AG09309 (cell line): Measurements from ENCODE around the gene KCNN2.

Source experiments
- DNase-seq: peaks from one replicate; pipeline ENCODE4 v3.0.0-alpha.2; 2010; ENCODE audit warnings: low read depth
- H3K4me3 ChIP-seq: 2 replicates; pipeline ENCODE4 v1.5.1; 2011; ENCODE audit warnings: mild to moderate bottlenecking, low read depth, low read length, moderate library complexity; ENCODE audit not compliant: control insufficient read depth
- TF ChIP-seq, protein P1 (sequence below): IDR thresholded peaks from 2 replicates; pipeline ENCODE4 v1.5.1; 2011; ENCODE audit warnings: mild to moderate bottlenecking, low read depth, low read length, inconsistent platforms; ENCODE audit not compliant: insufficient read depth, control insufficient read depth; ENCODE audit errors: missing control alignments

Gene KCNN2

DNA sequence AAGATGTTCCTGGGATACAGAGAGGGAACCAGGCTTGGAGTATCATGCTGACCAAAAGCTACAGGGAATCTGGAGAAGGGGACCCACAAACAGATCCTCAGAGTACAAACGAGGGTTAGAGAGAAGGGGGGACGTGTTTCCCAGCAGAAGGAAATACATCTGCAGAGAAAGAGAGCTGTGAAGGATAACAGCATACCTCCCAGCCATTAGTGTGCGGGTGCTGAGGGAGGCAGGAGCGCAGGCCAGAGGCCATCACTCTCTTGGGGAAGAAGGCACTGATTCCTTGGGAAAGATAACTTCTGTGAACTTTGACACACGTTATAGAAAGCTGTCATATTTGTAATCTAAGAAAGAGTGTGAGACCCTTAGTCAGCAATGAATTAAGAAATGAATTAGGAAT lies 96.9 kb downstream of the KCNN2 start:
- H3K4me3 ChIP-seq, result no peak overlapping the region
- TF ChIP-seq, protein P1, sequence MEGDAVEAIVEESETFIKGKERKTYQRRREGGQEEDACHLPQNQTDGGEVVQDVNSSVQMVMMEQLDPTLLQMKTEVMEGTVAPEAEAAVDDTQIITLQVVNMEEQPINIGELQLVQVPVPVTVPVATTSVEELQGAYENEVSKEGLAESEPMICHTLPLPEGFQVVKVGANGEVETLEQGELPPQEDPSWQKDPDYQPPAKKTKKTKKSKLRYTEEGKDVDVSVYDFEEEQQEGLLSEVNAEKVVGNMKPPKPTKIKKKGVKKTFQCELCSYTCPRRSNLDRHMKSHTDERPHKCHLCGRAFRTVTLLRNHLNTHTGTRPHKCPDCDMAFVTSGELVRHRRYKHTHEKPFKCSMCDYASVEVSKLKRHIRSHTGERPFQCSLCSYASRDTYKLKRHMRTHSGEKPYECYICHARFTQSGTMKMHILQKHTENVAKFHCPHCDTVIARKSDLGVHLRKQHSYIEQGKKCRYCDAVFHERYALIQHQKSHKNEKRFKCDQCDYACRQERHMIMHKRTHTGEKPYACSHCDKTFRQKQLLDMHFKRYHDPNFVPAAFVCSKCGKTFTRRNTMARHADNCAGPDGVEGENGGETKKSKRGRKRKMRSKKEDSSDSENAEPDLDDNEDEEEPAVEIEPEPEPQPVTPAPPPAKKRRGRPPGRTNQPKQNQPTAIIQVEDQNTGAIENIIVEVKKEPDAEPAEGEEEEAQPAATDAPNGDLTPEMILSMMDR, result no peak
- no peak for DNase-seq

DNA sequence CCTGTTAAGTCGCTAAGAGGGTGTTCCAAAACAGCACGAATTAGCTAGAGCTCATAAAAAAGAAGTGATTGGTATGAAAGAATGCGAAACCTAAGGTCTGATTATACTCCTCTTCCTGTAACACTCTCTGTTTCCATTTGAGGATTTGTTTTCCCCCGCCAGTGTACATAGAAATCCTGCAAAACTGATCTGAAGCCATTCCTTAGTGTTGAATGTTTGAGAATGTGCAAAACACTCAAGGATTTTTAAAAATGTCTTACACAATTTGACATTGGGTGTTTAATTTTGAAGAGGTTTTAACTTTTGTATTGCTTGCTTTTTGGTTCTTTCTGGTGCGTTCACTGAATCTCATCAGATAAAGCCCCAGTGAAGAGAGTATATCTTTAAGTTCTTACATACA lies 105.3 kb downstream of the KCNN2 start:
- TF ChIP-seq, protein P1, result no peak
- H3K4me3 ChIP-seq, result no peak overlapping the region
- DNase-seq, result no peak

DNA sequence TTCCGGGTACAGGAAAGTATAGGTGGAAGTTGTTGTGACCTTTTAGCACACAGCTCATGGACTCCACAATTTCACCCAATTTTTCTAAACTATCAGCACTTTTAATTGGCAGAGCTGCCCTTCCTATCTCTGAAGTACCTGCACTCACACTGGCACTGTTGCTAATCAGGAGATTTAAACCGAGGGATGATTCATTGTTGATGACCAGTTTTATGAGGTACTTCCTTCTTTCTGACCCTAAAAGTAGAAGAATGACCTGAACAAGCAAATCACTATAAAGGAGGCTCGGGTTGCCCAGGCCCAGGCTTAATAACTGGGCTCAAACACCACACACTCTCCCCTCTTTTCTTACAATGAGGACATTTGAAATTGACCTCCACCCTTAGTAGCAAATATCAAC lies 105.9 kb downstream of the KCNN2 start:
- DNase-seq, result no peak
- TF ChIP-seq, protein P1, result no peak
- no peak overlapping the region for H3K4me3 ChIP-seq

DNA sequence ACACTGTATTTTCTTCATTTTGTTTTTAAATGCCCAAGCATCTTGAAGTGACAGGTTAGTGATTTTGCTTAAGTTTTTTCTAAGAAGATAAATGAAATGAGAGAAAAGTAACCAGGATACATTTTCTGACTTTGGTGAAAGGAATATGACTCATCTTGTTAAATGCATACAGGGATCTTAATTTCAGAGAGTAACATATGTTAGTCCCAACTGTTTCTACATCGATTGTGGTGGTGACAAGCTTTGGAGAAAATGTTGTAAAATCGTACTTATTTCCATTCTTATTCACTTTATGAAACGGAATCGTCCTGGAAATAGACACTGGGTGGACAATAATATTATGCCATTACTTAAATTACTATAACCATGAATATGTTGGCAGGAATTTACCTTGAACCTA lies 107.5 kb downstream of the KCNN2 start:
- TF ChIP-seq, protein P1, result no peak
- no peak for DNase-seq

DNA sequence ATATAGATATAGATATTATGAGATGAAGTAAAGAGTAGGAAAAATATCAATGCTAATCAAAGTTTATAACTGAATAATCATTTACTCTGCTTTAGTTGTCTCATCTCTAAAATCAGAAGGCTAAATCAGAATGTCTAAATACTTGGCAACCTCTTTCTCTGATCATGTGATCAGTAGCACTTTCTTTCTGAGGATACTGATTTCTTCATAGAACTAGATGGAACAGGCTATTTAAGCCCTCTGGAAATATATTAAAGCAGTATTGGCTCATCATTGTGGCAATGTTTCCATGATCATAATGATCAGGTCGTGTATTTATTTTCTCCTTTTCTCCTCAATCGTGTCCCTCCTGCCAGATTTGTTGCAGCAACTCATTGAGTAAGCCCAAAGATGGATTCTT lies 109.7 kb downstream of the KCNN2 start:
- DNase-seq, result no peak
- TF ChIP-seq, protein P1, result no peak
- no peak overlapping the region for H3K4me3 ChIP-seq

More for the DNA sequence above, 107.5 kb downstream of the KCNN2 start:
- H3K4me3 ChIP-seq, result no peak overlapping the region

DNA sequence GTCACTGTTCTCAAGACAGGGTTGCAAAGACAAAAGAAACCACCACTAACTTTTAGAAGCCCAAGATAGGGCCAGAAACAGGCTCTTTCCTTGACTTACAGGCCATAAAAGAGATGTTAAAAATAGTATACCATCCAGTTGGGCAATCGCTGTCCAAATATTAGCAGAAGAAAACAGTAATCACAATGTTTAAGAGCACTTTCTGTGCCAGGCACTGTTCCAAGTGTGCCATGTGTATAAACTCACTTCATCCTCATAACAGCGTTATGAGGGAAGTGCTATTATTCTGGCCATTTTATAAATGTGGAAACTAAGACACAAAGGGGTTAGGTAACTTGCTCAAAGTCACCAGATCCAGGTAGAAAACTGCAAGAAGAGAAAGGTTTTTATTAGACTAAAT lies 111.7 kb downstream of the KCNN2 start:
- TF ChIP-seq, protein P1, result no peak
- no peak for DNase-seq
- H3K4me3 ChIP-seq, result no peak overlapping the region

DNA sequence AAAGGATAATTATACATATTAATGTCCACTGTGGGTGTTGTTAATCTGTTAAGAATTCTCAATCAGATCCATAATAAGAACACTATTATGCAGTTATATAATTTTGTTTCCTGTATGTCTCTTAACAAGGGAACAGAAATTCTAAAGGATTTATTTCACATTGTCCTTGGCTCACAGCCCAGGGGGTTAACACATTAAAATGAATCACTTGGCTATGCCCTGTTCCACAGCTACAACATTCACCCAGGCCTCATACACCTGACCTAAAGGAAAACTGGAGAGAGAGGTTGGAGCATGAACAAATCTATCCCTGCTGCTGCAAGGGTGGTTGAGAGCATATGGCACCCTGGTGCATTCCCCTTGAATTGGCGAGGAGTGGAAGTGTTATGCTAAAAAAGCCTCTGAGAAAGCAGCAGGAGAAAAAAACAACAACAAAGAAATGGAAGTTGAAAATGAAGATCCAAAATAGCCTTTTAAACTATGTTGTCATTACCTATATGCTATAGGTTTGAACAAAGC lies 116.0 kb downstream of the KCNN2 start:
- no peak overlapping the region for H3K4me3 ChIP-seq
- TF ChIP-seq, protein P1, result no peak
- no peak for DNase-seq
